CD4-positive, alpha-beta memory T cell (primary cell): ENCODE results near the gene MESP2. TPM values are rescaled to one million over a fixed set of nuclear protein-coding genes. Genes with fewer than 3 reads are reported as not detected.

ENCODE experiments used
- CTCF ChIA-PET: fragments of 350-600 bp; sonication (Branson Sonifier 250); formaldehyde crosslinking; loops from one replicate; lab custom pipeline; 2021; ENCODE audit warnings: inconsistent platforms; ENCODE audit not compliant: partially characterized antibody; lab: Charles Lee
- POLR2A ChIA-PET: fragments of 350-600 bp; sonication (Branson Sonifier 250); formaldehyde crosslinking; loops from one replicate; lab custom pipeline; 2021; ENCODE audit not compliant: partially characterized antibody; lab: Charles Lee
- DNase-seq, 5 donors: peaks; one replicate each; pipeline versions ENCODE4 v3.0.0 to v3.0.0-alpha.2; 2020 to 2022; ENCODE audit warnings: mixed read lengths in 1 of 5
- H3K27ac ChIP-seq: one replicate; pipeline ENCODE4 v1.7.0; 2013; ENCODE audit warnings: low read depth, low read length
- H3K27me3 ChIP-seq: 2 replicates; pipeline ENCODE4 v1.7.0; 2013; ENCODE audit warnings: mild to moderate bottlenecking, low read length, moderate library complexity; ENCODE audit not compliant: insufficient read depth
- H3K36me3 ChIP-seq: 2 replicates; pipeline ENCODE4 v1.7.0; 2013; ENCODE audit warnings: mild to moderate bottlenecking, low read length, moderate library complexity; ENCODE audit not compliant: insufficient read depth
- H3K4me1 ChIP-seq: 2 replicates; pipeline ENCODE4 v1.7.0; 2013; ENCODE audit warnings: mild to moderate bottlenecking, low read length, moderate library complexity; ENCODE audit not compliant: insufficient read depth
- H3K4me3 ChIP-seq, 2 donors: one replicate each; pipeline ENCODE4 v1.7.0; 2013; ENCODE audit warnings: low read length in 2 of 2, mild to moderate bottlenecking in 1 of 2
- H3K9me3 ChIP-seq, 2 donors: one replicate each; pipeline ENCODE4 v1.7.0; 2013; ENCODE audit warnings: low read length in 2 of 2, control low read depth in 1 of 2; ENCODE audit not compliant: control insufficient read depth in 1 of 2
- H3K27ac Mint-ChIP-seq, 7 donors: one replicate each; pipeline ENCODE4 v1.8.0; 2020 to 2021; ENCODE audit warnings: mixed read lengths in 7 of 7, mild to moderate bottlenecking in 6 of 7, inconsistent platforms in 3 of 7, moderate library complexity in 3 of 7
- H3K27me3 Mint-ChIP-seq, 2 donors: one replicate each; pipeline ENCODE4 v1.8.0; 2020 to 2021; ENCODE audit warnings: mixed read lengths in 2 of 2
- H3K36me3 Mint-ChIP-seq, 2 donors: one replicate each; pipeline ENCODE4 v1.8.0; 2020 to 2021; ENCODE audit warnings: mixed read lengths in 2 of 2, inconsistent platforms in 1 of 2, mild to moderate bottlenecking in 1 of 2
- H3K4me1 Mint-ChIP-seq, 4 donors: one replicate each; pipeline ENCODE4 v1.8.0; 2020 to 2021; ENCODE audit warnings: mixed read lengths in 4 of 4, mild to moderate bottlenecking in 1 of 4
- H3K4me3 Mint-ChIP-seq, 8 donors: one replicate each; pipeline ENCODE4 v1.8.0; 2020 to 2021; ENCODE audit warnings: mixed read lengths in 8 of 8, mild to moderate bottlenecking in 7 of 8, moderate library complexity in 6 of 8, inconsistent platforms in 3 of 8
- H3K9me3 Mint-ChIP-seq, 8 donors: one replicate each; pipeline ENCODE4 v1.8.0; 2020 to 2021; ENCODE audit warnings: mixed read lengths in 8 of 8, mild to moderate bottlenecking in 5 of 8, inconsistent platforms in 3 of 8, moderate library complexity in 1 of 8
- intact Hi-C: fragments of 100-400 bp; cut with micrococcal nuclease; formaldehyde crosslinking; loops from one replicate; pipeline ENCODE4 v1.15.1; 2023
- polyA plus RNA-seq, 2 donors: library from polyadenylated mRNA; unstranded; fragments of 300-500 nt; fragmentation: Illumina TruSeq; gene quantifications; one replicate each; pipeline ENCODE4 v1.2.3, GENCODE V29; 2021
- total RNA-seq, 2 experiments: library from RNA; stranded (reverse); gene quantifications; one replicate each; pipeline ENCODE4 v1.2.3, GENCODE V29; 2021

MESP2 gene
- total and polyA plus RNA-seq, 4 experiments from 2014 or later = not detected

- Mint-ChIP-seq H3K27me3 (peaks cover 33 to 35% of the 10 kb centered on the region in 2 donors), H3K9me3 (peaks cover 0 to 9% (median 3%) of the 10 kb centered on the region in 8 donors), H3K4me1 (peaks cover 3 to 20% (median 9%) of the 10 kb centered on the region in 4 donors), H3K4me3 (peak overlapping the region; percentile 46 to 83 (median 68)), H3K36me3 (peaks cover 0 to 5% of the 10 kb centered on the region in 2 donors), H3K27ac (no peak overlapping the region)
- intact Hi-C loops = no loop called here
- POLR2A ChIA-PET = interaction anchor here (1.5 kb wide), 1 partner anchor 80 kb away, joined by 4 read pairs; the partner anchor contains the start of gene AP3S2
- H3K4me3 ChIP-seq = no peak overlapping the region
- no peak for DNase-seq
- peaks cover 21% of the 10 kb centered on the region for H3K27me3 ChIP-seq
- peaks cover 7% of the 10 kb centered on the region for H3K4me1 ChIP-seq
- peaks cover 0 to 4% of the 10 kb centered on the region in 2 donors for H3K9me3 ChIP-seq
- no peak overlapping the region for H3K27ac ChIP-seq
- no peaks in the 10 kb centered on the region for H3K36me3 ChIP-seq
- CTCF ChIA-PET = no interaction called here
These were observed 37.4 kb downstream of the MESP2 start for GRCh38 chr15:89813381-89814111.

DNA sequence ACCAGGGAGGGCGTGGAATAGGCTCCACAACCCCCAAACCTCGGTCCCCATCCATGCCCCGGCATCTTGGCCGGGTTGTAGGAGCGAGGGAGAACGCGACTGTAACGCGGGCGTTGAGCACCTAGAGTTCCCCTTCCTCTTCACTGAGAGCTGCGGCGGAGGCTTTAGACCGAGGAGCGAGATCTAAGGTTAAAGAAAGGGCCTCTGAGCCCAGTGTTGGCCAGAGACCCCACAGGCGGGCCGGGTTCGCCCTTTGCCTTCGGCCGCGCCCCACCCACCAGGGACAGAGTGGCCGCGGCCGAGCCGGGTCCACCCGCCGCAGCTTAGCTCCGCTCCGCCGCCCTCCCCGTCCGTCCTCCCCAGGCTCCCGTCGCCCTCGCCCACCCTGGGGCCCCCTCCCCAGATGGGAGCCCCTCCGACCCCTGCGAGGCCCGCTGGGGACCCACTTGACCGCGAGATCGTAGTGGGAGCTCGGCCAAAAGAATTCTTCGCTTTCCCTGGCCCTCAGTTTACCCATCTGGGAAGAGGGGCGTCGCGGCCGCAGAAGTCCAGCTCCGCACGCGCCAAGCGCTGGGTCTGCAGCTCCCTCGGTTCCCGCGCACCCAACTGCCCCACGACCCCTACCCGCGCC is 38.1 kb downstream of the MESP2 start:
- H3K27ac ChIP-seq = no peak overlapping the region
- peaks cover 33 to 35% of the 10 kb centered on the region in 2 donors for H3K27me3 Mint-ChIP-seq
- POLR2A ChIA-PET = interaction anchor here (1.5 kb wide), 1 partner anchor 79 kb away, joined by 4 read pairs; the partner anchor contains the start of gene AP3S2
- H3K27me3 ChIP-seq = peaks cover 21% of the 10 kb centered on the region
- H3K4me3 ChIP-seq = no peak overlapping the region
- H3K4me1 Mint-ChIP-seq = peaks cover 3 to 20% (median 9%) of the 10 kb centered on the region in 4 donors
- H3K36me3 Mint-ChIP-seq = peaks cover 0 to 5% of the 10 kb centered on the region in 2 donors
- H3K4me3 Mint-ChIP-seq = peak overlapping the region; percentile 46 to 83 (median 68)
- CTCF ChIA-PET = no interaction called here
- H3K4me1 ChIP-seq = peaks cover 7% of the 10 kb centered on the region
- no peaks in the 10 kb centered on the region for H3K36me3 ChIP-seq
- peaks cover 0 to 9% (median 3%) of the 10 kb centered on the region in 8 donors for H3K9me3 Mint-ChIP-seq
- intact Hi-C loops = no loop called here
- peaks cover 0 to 4% of the 10 kb centered on the region in 2 donors for H3K9me3 ChIP-seq
- no peak overlapping the region for H3K27ac Mint-ChIP-seq
- DNase-seq = peak in 2 of 5 donors; percentile 5

DNA sequence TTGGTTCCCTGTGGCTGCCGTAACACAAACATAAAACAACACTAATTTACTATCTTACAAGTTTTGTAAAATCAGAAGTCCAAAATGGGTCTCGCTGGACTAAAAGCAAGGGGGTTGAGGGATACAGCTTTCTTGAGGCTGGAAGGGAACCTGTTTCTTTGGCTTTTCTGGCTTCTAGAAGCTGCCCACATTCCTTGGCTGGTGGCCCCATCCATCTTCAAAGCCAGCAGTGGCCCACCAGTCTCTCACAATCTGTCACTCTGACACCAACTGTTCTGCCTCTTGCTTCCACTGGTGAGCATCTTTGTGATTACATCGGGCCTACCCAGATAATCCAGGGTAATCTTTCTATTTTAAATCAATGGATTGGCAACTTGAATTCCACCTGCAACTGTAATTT is 39.6 kb downstream of the MESP2 start:
- Mint-ChIP-seq H3K9me3 (peaks cover 0 to 9% (median 3%) of the 10 kb centered on the region in 8 donors), H3K27me3 (peaks cover 33% of the 10 kb centered on the region in 2 donors), H3K4me1 (peaks cover 3 to 20% (median 9%) of the 10 kb centered on the region in 4 donors), H3K36me3 (peaks cover 0 to 5% of the 10 kb centered on the region in 2 donors), H3K27ac (no peak overlapping the region), H3K4me3 (peak overlapping the region; percentile 74 to 86 (median 82))
- Histone ChIP-seq H3K27ac (no peak overlapping the region), H3K27me3 (peaks cover 21% of the 10 kb centered on the region), H3K4me3 (no peak overlapping the region), H3K36me3 (no peaks in the 10 kb centered on the region), H3K4me1 (peaks cover 7% of the 10 kb centered on the region), H3K9me3 (peaks cover 0 to 4% of the 10 kb centered on the region in 2 donors)
- ChIA-PET POLR2A (no interaction called here), CTCF (no interaction called here)
- intact Hi-C loops = no loop called here
- no peak for DNase-seq

GRCh38 chr15:89817701-89818280 is 41.7 kb downstream of the MESP2 start:
- no peak overlapping the region for H3K27ac Mint-ChIP-seq
- H3K36me3 Mint-ChIP-seq = peaks cover 0 to 5% of the 10 kb centered on the region in 2 donors
- intact Hi-C loops = no loop called here
- DNase-seq = no peak
- H3K4me1 Mint-ChIP-seq = peaks cover 3 to 20% (median 9%) of the 10 kb centered on the region in 4 donors
- H3K36me3 ChIP-seq = no peaks in the 10 kb centered on the region
- H3K27ac ChIP-seq = no peak overlapping the region
- H3K4me3 ChIP-seq = no peak overlapping the region
- H3K4me3 Mint-ChIP-seq = no peak overlapping the region
- H3K9me3 ChIP-seq = peaks cover 0 to 4% of the 10 kb centered on the region in 2 donors
- POLR2A ChIA-PET = no interaction called here
- H3K9me3 Mint-ChIP-seq = peaks cover 0 to 9% (median 2%) of the 10 kb centered on the region in 8 donors
- CTCF ChIA-PET = no interaction called here
- H3K4me1 ChIP-seq = peaks cover 7% of the 10 kb centered on the region
- peaks cover 28 to 30% of the 10 kb centered on the region in 2 donors for H3K27me3 Mint-ChIP-seq
- H3K27me3 ChIP-seq = peaks cover 21% of the 10 kb centered on the region

DNA sequence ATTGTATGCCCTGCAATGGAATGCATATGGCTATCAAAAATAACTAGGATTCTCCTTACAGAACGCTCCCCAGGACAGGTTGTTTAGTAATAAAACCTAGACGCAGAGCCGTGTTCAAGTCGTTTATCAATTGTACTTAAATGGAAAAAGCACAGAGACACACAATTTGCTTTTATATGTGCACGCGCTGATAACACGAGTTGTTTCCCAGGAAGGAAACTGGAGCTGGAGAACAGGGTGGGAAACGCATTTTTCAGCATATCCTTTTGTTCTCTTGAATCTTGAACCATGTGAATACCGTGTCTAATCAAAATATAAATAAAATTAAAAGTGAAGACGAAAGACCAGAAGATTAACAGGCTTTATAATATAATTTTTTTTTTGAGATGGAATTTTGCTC is 42.2 kb downstream of the MESP2 start:
- Histone ChIP-seq H3K27ac (no peak overlapping the region), H3K4me3 (no peak overlapping the region), H3K9me3 (peaks cover 0 to 4% of the 10 kb centered on the region in 2 donors), H3K4me1 (peaks cover 7% of the 10 kb centered on the region), H3K27me3 (peaks cover 16% of the 10 kb centered on the region), H3K36me3 (no peaks in the 10 kb centered on the region)
- H3K36me3 Mint-ChIP-seq = peaks cover 0 to 5% of the 10 kb centered on the region in 2 donors
- H3K4me3 Mint-ChIP-seq = no peak overlapping the region
- no peak for DNase-seq
- intact Hi-C loops = no loop called here
- CTCF ChIA-PET = no interaction called here
- peaks cover 28 to 30% of the 10 kb centered on the region in 2 donors for H3K27me3 Mint-ChIP-seq
- H3K9me3 Mint-ChIP-seq = peaks cover 0 to 9% (median 2%) of the 10 kb centered on the region in 8 donors
- H3K4me1 Mint-ChIP-seq = peaks cover 3 to 20% (median 9%) of the 10 kb centered on the region in 4 donors
- no peak overlapping the region for H3K27ac Mint-ChIP-seq
- POLR2A ChIA-PET = no interaction called here

GRCh38 chr15:89820666-89821611 is 44.8 kb downstream of the MESP2 start:
- Histone ChIP-seq H3K4me3 (no peak overlapping the region), H3K4me1 (no peaks in the 10 kb centered on the region)
- peaks cover 0 to 4% of the 10 kb centered on the region in 2 donors for H3K36me3 Mint-ChIP-seq

More at GRCh38 chr15:89820666-89821611, 44.8 kb downstream of the MESP2 start:
- H3K9me3 Mint-ChIP-seq = peaks cover 0 to 5% (median 1%) of the 10 kb centered on the region in 8 donors
- H3K4me3 Mint-ChIP-seq = no peak overlapping the region
- peaks cover 0 to under 1% of the 10 kb centered on the region in 2 donors for H3K9me3 ChIP-seq
- intact Hi-C loops = no loop called here
- H3K27ac Mint-ChIP-seq = no peak overlapping the region
- H3K27me3 Mint-ChIP-seq = peaks cover 15 to 17% of the 10 kb centered on the region in 2 donors
- DNase-seq = no peak
- H3K36me3 ChIP-seq = no peaks in the 10 kb centered on the region
- POLR2A ChIA-PET = no interaction called here
- H3K27ac ChIP-seq = no peak overlapping the region
- peaks cover 0 to 5% (median 3%) of the 10 kb centered on the region in 4 donors for H3K4me1 Mint-ChIP-seq
- CTCF ChIA-PET = no interaction called here
- peaks cover 2% of the 10 kb centered on the region for H3K27me3 ChIP-seq
